Endothelial cell (in vitro differentiated cells): Measurements from ENCODE around the gene LMF1. TPM values are rescaled to one million over a fixed set of nuclear protein-coding genes. Genes with fewer than 3 reads are reported as not detected.

Experiments used
- DNase-seq: peaks from one replicate; pipeline ENCODE4 v3.0.0; 2021; ENCODE audit warnings: low spot score
- H3K27ac Mint-ChIP-seq: one replicate; pipeline ENCODE4 v1.8.0; 2021; ENCODE audit warnings: mixed read lengths, inconsistent platforms; ENCODE audit not compliant: unreplicated experiment
- H3K27me3 Mint-ChIP-seq: one replicate; pipeline ENCODE4 v1.8.0; 2021; ENCODE audit warnings: mild to moderate bottlenecking, moderate library complexity, mixed read lengths, inconsistent platforms; ENCODE audit not compliant: unreplicated experiment
- H3K36me3 Mint-ChIP-seq: one replicate; pipeline ENCODE4 v1.8.0; 2021; ENCODE audit warnings: mild to moderate bottlenecking, low read depth, mixed read lengths, inconsistent platforms; ENCODE audit not compliant: unreplicated experiment
- H3K4me1 Mint-ChIP-seq: one replicate; pipeline ENCODE4 v1.8.0; 2021; ENCODE audit warnings: mild to moderate bottlenecking, mixed read lengths, inconsistent platforms; ENCODE audit not compliant: unreplicated experiment
- H3K4me3 Mint-ChIP-seq: one replicate; pipeline ENCODE4 v1.8.0; 2021; ENCODE audit warnings: mild to moderate bottlenecking, mixed read lengths, inconsistent platforms; ENCODE audit not compliant: unreplicated experiment
- H3K9me3 Mint-ChIP-seq: one replicate; pipeline ENCODE4 v1.8.0; 2021; ENCODE audit warnings: mixed read lengths, inconsistent platforms; ENCODE audit not compliant: unreplicated experiment
- total RNA-seq: library from RNA; stranded (reverse); fragmentation: NEBNext Ultra II Directional; extraction: Animal tissue kit (Norgen Biotek cat#: 25700); gene quantifications from one replicate; pipeline ENCODE4 v1.2.1, GENCODE V29; 2021; ENCODE audit not compliant: unreplicated experiment
- TF ChIP-seq, protein P1 (sequence below): fragments of 200-600 bp; sonication (generic); IDR thresholded peaks from one replicate; pipeline ENCODE4 v1.5.0; 2021; ENCODE audit warnings: antibody characterized with exemption; ENCODE audit not compliant: unreplicated experiment

The LMF1 gene
- total RNA-seq, 1 donor from 2014 or later: 21.7 TPM

- Mint-ChIP-seq H3K9me3 (no peaks in the 10 kb centered on the region), H3K4me3 (no peak overlapping the region), H3K4me1 (no peaks in the 10 kb centered on the region), H3K27ac (no peak overlapping the region), H3K36me3 (no peaks in the 10 kb centered on the region), H3K27me3 (no peaks in the 10 kb centered on the region)
- no peak for DNase-seq
- TF ChIP-seq, protein P1, sequence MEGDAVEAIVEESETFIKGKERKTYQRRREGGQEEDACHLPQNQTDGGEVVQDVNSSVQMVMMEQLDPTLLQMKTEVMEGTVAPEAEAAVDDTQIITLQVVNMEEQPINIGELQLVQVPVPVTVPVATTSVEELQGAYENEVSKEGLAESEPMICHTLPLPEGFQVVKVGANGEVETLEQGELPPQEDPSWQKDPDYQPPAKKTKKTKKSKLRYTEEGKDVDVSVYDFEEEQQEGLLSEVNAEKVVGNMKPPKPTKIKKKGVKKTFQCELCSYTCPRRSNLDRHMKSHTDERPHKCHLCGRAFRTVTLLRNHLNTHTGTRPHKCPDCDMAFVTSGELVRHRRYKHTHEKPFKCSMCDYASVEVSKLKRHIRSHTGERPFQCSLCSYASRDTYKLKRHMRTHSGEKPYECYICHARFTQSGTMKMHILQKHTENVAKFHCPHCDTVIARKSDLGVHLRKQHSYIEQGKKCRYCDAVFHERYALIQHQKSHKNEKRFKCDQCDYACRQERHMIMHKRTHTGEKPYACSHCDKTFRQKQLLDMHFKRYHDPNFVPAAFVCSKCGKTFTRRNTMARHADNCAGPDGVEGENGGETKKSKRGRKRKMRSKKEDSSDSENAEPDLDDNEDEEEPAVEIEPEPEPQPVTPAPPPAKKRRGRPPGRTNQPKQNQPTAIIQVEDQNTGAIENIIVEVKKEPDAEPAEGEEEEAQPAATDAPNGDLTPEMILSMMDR: no peak
Observed at GRCh38 chr16:1007284-1007850, 36.6 kb upstream of the LMF1 start.

DNA sequence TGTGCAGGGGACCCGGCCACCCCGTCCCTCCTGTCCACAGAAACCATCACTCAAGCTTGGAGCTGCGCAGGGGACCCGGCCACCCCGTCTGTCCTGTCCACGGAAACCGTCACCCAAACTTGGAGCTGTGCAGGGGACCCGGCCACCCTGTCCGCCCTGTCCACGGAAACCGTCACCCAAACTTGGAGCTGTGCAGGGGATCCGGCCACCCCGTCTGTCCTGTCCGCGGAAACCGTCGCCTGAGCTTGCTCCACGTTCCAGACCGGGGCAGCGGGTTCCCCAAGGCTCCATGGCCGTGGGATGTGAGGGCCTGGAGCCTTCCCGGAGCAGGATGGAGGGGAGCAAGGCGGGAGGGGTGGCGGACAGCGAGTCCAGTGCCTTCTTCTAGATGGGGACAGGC lies 36.0 kb upstream of the LMF1 start:
- Mint-ChIP-seq H3K36me3 (no peaks in the 10 kb centered on the region), H3K4me3 (no peak overlapping the region), H3K9me3 (no peaks in the 10 kb centered on the region), H3K27me3 (no peaks in the 10 kb centered on the region), H3K27ac (no peak overlapping the region), H3K4me1 (no peaks in the 10 kb centered on the region)
- no peak for DNase-seq
- TF ChIP-seq, protein P1: no peak

GRCh38 chr16:1005286-1005685 lies 34.5 kb upstream of the LMF1 start:
- H3K4me3 Mint-ChIP-seq: no peak overlapping the region
- no peaks in the 10 kb centered on the region for H3K9me3 Mint-ChIP-seq
- TF ChIP-seq, protein P1: no peak
- peaks cover 1% of the 10 kb centered on the region for H3K27me3 Mint-ChIP-seq
- no peaks in the 10 kb centered on the region for H3K4me1 Mint-ChIP-seq
- no peaks in the 10 kb centered on the region for H3K36me3 Mint-ChIP-seq
- no peak overlapping the region for H3K27ac Mint-ChIP-seq
- no peak for DNase-seq

GRCh38 chr16:1003391-1004347 lies 32.9 kb upstream of the LMF1 start:
- Mint-ChIP-seq H3K9me3 (no peaks in the 10 kb centered on the region), H3K27me3 (peaks cover 1% of the 10 kb centered on the region), H3K4me3 (no peak overlapping the region), H3K4me1 (no peaks in the 10 kb centered on the region), H3K36me3 (no peaks in the 10 kb centered on the region), H3K27ac (no peak overlapping the region)
- no peak for DNase-seq
- TF ChIP-seq, protein P1: no peak
